ENCODE data around the gene FIGNL2. TPM values are rescaled to one million over a fixed set of nuclear protein-coding genes. Genes with fewer than 3 reads are reported as not detected.

Gene FIGNL2
- total RNA-seq, 2 donors from 2014 or later, result 0.33 to 0.52 TPM

DNA sequence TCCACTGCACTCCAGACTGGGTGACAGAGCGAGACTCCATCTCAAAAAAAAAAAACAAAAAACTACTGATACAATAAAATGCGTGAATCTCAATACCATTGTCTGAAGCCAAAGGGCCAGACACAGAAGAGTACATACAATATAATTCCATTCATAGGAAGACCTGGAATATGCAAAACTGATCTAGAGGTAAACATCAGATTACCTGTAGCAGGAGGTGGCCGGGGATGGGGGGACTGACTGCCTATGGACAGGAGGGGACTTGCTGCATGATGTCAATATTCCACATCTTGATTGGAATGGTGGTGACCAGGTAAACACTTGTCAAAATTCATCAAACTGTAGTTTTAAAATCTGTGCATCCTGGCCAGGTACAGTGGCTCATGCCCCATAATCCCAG is 12.5 kb upstream of the FIGNL2 start:
- H3K4me3 ChIP-seq, result no peak overlapping the region
- WGBS, 2 donors, result 87 to 96% methylated on average over 3 of the region's 3 CpGs
- TF ChIP-seq POLR2A (IDR thresholded peaks at IDR 0.05), result no peak
- TF ChIP-seq, protein P1, sequence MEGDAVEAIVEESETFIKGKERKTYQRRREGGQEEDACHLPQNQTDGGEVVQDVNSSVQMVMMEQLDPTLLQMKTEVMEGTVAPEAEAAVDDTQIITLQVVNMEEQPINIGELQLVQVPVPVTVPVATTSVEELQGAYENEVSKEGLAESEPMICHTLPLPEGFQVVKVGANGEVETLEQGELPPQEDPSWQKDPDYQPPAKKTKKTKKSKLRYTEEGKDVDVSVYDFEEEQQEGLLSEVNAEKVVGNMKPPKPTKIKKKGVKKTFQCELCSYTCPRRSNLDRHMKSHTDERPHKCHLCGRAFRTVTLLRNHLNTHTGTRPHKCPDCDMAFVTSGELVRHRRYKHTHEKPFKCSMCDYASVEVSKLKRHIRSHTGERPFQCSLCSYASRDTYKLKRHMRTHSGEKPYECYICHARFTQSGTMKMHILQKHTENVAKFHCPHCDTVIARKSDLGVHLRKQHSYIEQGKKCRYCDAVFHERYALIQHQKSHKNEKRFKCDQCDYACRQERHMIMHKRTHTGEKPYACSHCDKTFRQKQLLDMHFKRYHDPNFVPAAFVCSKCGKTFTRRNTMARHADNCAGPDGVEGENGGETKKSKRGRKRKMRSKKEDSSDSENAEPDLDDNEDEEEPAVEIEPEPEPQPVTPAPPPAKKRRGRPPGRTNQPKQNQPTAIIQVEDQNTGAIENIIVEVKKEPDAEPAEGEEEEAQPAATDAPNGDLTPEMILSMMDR (IDR thresholded peaks at IDR 0.05), result no peak
- DNase-seq, result no peak
- peaks cover 7% of the 10 kb centered on the region for H3K4me1 ChIP-seq
- no peak for ATAC-seq
- H3K36me3 ChIP-seq (replicated peaks in 1 of 2; ENCODE audit: insufficient read depth in 1 of 2, low read depth in 2 of 2), result no peaks in the 10 kb centered on the region
- H3K9me3 ChIP-seq, result no peaks in the 10 kb centered on the region
- peaks cover 0 to 5% of the 10 kb centered on the region in 2 donors for H3K27me3 ChIP-seq
- no peak overlapping the region for H3K27ac ChIP-seq
- intact Hi-C loops (cut with DNase I), result no loop called here

GRCh38 chr12:51855586-51856428 is 7.3 kb upstream of the FIGNL2 start:
- 10 to 20% methylated on average over 14 to 21 of the region's 21 CpGs for WGBS, 2 donors
- no peaks in the 10 kb centered on the region for H3K9me3 ChIP-seq
- intact Hi-C loops (cut with DNase I), result no loop called here
- H3K4me1 ChIP-seq, result peaks cover 7% of the 10 kb centered on the region
- H3K27ac ChIP-seq, result no peak overlapping the region
- DNase-seq, result peak in 3 of 4 donors; percentile 20 to 44 (median 33)
- TF ChIP-seq, protein P1 (IDR thresholded peaks at IDR 0.05), result no peak
- no peak for TF ChIP-seq POLR2A (IDR thresholded peaks at IDR 0.05)
- H3K27me3 ChIP-seq, result no peaks in the 10 kb centered on the region
- no peaks in the 10 kb centered on the region for H3K36me3 ChIP-seq (replicated peaks in 1 of 2; ENCODE audit: insufficient read depth in 1 of 2, low read depth in 2 of 2)
- no peak overlapping the region for H3K4me3 ChIP-seq
- ATAC-seq, result peak; percentile 68

DNA sequence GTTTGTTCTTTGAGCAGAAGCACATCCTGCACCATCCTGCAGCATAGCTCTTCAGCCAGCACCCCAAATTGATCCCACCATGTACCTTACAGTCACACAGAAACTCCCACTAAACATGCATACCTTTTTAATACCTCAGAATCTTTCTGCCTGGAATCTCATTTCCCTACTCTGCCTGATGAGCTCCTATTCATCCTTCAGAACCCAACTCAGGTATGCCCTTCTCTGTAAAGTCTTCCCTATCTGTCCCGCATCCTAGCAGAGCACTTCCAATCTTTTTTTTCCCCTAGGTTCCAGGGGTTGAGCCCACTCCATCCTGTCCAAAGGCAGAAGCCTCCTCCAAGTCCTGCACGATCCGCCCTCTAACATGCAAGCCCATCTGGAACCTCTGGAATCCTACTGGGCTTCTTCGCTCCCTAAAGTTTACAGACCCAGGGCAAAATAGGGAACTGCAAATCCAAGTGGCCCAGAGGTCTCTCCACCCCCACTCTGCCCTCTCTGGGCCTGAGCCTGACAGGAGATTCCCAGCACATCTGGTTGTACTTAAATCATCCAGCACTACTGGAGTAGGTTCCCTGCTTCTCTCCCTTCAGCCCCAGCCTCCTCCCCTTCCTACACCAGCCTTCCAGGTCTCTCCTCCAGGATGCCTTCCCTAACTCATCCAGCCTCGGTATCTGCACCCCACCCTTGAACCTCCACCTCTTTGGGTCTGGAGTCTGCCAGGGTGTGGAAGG is 4.1 kb upstream of the FIGNL2 start:
- no peaks in the 10 kb centered on the region for H3K9me3 ChIP-seq
- H3K27me3 ChIP-seq, result peaks cover 0 to 8% of the 10 kb centered on the region in 2 donors
- no peaks in the 10 kb centered on the region for H3K36me3 ChIP-seq (replicated peaks in 1 of 2; ENCODE audit: insufficient read depth in 1 of 2, low read depth in 2 of 2)
- no peak overlapping the region for H3K27ac ChIP-seq
- 82 to 96% methylated on average over 5 of the region's 5 CpGs for WGBS, 2 donors
- no peak overlapping the region for H3K4me3 ChIP-seq
- DNase-seq (no peak), ATAC-seq (no peak)
- no peak for TF ChIP-seq POLR2A (IDR thresholded peaks at IDR 0.05)
- TF ChIP-seq, protein P1 (IDR thresholded peaks at IDR 0.05), result no peak
- intact Hi-C loops (cut with DNase I), result no loop called here
- peaks cover 16% of the 10 kb centered on the region for H3K4me1 ChIP-seq

- Histone ChIP-seq H3K27ac (no peak overlapping the region), H3K4me1 (peaks cover 26% of the 10 kb centered on the region), H3K4me3 (no peak overlapping the region), H3K36me3 (replicated peaks in 1 of 2; ENCODE audit: insufficient read depth in 1 of 2, low read depth in 2 of 2) (no peaks in the 10 kb centered on the region), H3K27me3 (peaks cover 0 to 17% of the 10 kb centered on the region in 2 donors), H3K9me3 (no peaks in the 10 kb centered on the region)
- no peak for TF ChIP-seq POLR2A (IDR thresholded peaks at IDR 0.05)
- TF ChIP-seq, protein P1 (IDR thresholded peaks at IDR 0.05), result no peak
- intact Hi-C loops (cut with DNase I), result no loop called here
- ATAC-seq (no peak), DNase-seq (no peak)
- 59 to 78% methylated on average over 7 to 8 of the region's 8 CpGs for WGBS, 2 donors
Measured at GRCh38 chr12:51851413-51852124, 3.1 kb upstream of the FIGNL2 start.

Data from body of pancreas (tissue), 4 donors.